Measurements from ENCODE around the gene MAN2A2. TPM values are rescaled to one million over a fixed set of nuclear protein-coding genes. Genes with fewer than 3 reads are reported as not detected.

Gene MAN2A2
- total RNA-seq, 2 experiments from 2014 or later: 11.6 to 12.2 TPM

DNA sequence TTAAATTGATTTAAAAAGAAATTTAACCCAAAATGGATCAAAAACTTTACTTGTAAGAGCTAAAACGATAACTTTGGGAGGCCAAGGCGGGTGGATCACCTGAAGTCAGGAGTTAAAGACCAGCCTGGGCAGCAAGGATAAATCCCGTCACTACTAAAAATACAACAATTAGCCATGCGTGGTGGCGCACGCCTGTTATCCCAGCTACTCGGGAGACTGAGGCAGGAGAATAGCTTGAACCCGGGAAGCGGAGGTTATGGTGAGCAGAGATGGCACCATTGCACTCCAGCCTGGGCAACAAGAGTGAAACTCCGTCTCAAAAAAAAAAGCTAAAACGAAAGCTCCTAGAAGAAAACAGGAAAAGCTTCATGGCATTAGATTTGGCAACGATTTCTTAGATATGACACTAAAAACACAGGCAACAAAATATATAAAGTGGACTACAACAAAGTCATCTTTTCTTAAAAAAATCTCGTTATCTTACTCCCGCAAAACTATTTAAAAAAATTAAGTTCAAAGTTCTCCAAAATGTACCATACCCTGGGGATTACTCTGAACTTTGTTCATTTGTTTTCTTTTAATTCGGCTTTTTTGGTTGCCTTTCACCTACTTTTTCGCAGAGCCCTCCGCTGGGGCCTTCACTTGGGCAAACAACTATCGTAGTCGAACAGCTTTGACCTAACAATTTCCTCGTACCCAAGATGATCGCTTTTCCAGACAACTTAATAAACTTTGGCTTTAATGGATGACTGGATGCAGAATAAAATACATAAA is 26.3 kb downstream of the MAN2A2 start:
- BruUV-seq (replicated peaks): TSS peak; percentile 88

DNA sequence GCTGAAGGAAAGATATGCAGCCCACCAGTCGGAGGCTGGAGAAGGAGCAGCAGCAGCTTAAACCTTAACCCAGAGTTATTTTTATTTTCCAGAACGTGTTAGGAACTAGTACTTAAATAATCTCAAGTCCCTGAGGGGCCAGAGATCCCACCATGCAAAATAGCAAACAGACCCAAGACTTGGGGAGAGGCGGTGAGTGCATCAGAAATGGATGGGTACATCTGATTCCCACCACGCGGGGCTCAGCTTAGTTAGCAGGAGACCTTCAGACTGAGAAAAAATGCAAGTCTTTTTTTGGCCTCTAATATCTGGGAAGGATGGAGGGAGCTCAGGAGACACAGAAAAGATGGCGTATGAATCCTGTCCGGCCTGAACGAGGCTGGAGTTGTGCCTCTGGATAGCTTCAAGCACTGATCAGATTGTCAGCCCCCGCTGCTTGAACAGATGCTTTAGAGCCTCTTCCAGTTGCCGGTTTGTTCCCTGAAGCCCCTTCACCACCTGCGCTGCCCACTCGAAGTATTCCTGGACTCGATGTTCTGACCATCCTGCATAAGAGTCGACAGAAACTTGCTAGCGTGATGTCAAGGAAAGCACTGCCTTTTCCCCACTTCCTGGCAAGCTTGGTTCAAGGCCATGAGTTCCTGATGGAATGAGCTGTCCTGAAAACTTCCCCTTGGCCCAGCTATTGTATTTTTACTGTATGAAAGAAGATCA is 27.9 kb downstream of the MAN2A2 start:
- no peaks in the 10 kb centered on the region for H3K9me2 ChIP-seq (ENCODE audit: insufficient read depth, low read length)
- H3K27ac ChIP-seq (ENCODE audit: low read depth, low read length, poor library complexity, severe bottlenecking): peak overlapping the region; percentile 81
- H3K4me3 ChIP-seq (ENCODE audit: low read depth, low read length, poor library complexity, severe bottlenecking): peak overlapping the region; percentile 79
- H3K79me2 ChIP-seq (ENCODE audit: insufficient read depth, low read depth, low read length): peaks cover 17% of the 10 kb centered on the region; the same call in 1 of the 2 replicates
- H3K9me3 ChIP-seq (ENCODE audit: low read length): no peaks in the 10 kb centered on the region
- peaks cover 52% of the 10 kb centered on the region for H3K4me1 ChIP-seq (ENCODE audit: insufficient read depth, low read length, poor library complexity, severe bottlenecking)
- TF ChIP-seq, protein P1, sequence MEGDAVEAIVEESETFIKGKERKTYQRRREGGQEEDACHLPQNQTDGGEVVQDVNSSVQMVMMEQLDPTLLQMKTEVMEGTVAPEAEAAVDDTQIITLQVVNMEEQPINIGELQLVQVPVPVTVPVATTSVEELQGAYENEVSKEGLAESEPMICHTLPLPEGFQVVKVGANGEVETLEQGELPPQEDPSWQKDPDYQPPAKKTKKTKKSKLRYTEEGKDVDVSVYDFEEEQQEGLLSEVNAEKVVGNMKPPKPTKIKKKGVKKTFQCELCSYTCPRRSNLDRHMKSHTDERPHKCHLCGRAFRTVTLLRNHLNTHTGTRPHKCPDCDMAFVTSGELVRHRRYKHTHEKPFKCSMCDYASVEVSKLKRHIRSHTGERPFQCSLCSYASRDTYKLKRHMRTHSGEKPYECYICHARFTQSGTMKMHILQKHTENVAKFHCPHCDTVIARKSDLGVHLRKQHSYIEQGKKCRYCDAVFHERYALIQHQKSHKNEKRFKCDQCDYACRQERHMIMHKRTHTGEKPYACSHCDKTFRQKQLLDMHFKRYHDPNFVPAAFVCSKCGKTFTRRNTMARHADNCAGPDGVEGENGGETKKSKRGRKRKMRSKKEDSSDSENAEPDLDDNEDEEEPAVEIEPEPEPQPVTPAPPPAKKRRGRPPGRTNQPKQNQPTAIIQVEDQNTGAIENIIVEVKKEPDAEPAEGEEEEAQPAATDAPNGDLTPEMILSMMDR (conservative IDR thresholded peaks at IDR 0.05; ENCODE audit: low read length): no peak
- no peak for TF ChIP-seq EZH2phosphoT487 (IDR thresholded peaks at IDR 0.05; ENCODE audit: borderline replicate concordance, low read depth, low read length)
- H3K4me2 ChIP-seq (ENCODE audit: low read length): peak overlapping the region; percentile 87
- H2AFZ ChIP-seq (ENCODE audit: low read length): peak overlapping the region; percentile 81; the same call in 1 of the 2 replicates
- intact Hi-C loops (cut with micrococcal nuclease; ENCODE audit: unreplicated experiment): loop anchor here (1.0 to 5.0 kb wide), 4 partner anchors 29 to 664 kb away; partner anchors contain the start of genes IQGAP1 and NGRN
- no peaks in the 10 kb centered on the region for H4K20me1 ChIP-seq (ENCODE audit: insufficient read depth, low read length)
- DNase-seq (ENCODE audit: low spot score): peak; percentile 33
- BruUV-seq (replicated peaks): TSS peak; percentile 48
- no peaks in the 10 kb centered on the region for H3K36me3 ChIP-seq (ENCODE audit: insufficient read depth, low read length)
- ChIA-PET CTCF (ENCODE audit: unreplicated experiment) (interaction anchor here (0.7 to 5.1 kb wide), 7 partner anchors 24 to 283 kb away, joined by 3 to 41 read pairs (median 5); partner anchors contain the start of genes MAN2A2 and RCCD1), POLR2A (interaction anchor here (0.6 to 7.2 kb wide), 14 partner anchors 9 to 831 kb away, joined by 3 to 58 read pairs (median 4); partner anchors contain the start of genes BLM, MAN2A2 and RCCD1)

More for the DNA sequence above, 26.3 kb downstream of the MAN2A2 start:
- Histone ChIP-seq H4K20me1 (ENCODE audit: insufficient read depth, low read length) (no peaks in the 10 kb centered on the region), H3K4me1 (ENCODE audit: insufficient read depth, low read length, poor library complexity, severe bottlenecking) (peaks cover 44% of the 10 kb centered on the region), H3K36me3 (ENCODE audit: insufficient read depth, low read length) (no peaks in the 10 kb centered on the region), H3K9me2 (ENCODE audit: insufficient read depth, low read length) (no peaks in the 10 kb centered on the region), H3K4me2 (ENCODE audit: low read length) (peak overlapping the region; percentile 87), H3K79me2 (ENCODE audit: insufficient read depth, low read depth, low read length) (peaks cover 17% of the 10 kb centered on the region; the same call in 1 of the 2 replicates), H2AFZ (ENCODE audit: low read length) (peak overlapping the region; percentile 81), H3K4me3 (ENCODE audit: low read depth, low read length, poor library complexity, severe bottlenecking) (peak overlapping the region; percentile 79), H3K27ac (ENCODE audit: low read depth, low read length, poor library complexity, severe bottlenecking) (peak overlapping the region; percentile 81), H3K9me3 (ENCODE audit: low read length) (no peaks in the 10 kb centered on the region)
- ChIA-PET POLR2A (interaction anchor here (0.6 to 3.2 kb wide), 5 partner anchors 26 to 281 kb away, joined by 3 to 24 read pairs (median 4); partner anchors contain the start of gene MAN2A2), CTCF (ENCODE audit: unreplicated experiment) (no interaction called here)
- intact Hi-C loops (cut with micrococcal nuclease; ENCODE audit: unreplicated experiment): loop anchor here (2.0 to 5.0 kb wide), 3 partner anchors 143 to 662 kb away; partner anchors contain the start of genes IQGAP1 and NGRN
- DNase-seq (ENCODE audit: low spot score): peak; percentile 16
- TF ChIP-seq, protein P1 (conservative IDR thresholded peaks at IDR 0.05; ENCODE audit: low read length): no peak; the same call in 1 of the 2 replicates
- no peak for TF ChIP-seq EZH2phosphoT487 (IDR thresholded peaks at IDR 0.05; ENCODE audit: borderline replicate concordance, low read depth, low read length)

All from OCI-LY7 (cell line).